Thyroid gland (tissue), 4 donors: ENCODE measurements around the gene MLH1.

Source experiments
- POLR2A ChIP-seq, 2 donors: fragments of 450-650 bp; IDR thresholded peaks; one replicate each; pipeline ENCODE4 v1.6.1; 2017; ENCODE audit warnings: antibody characterized with exemption in 2 of 2, mild to moderate bottlenecking in 2 of 2, moderate library complexity in 1 of 2
- TF ChIP-seq, protein P1 (sequence below), 6 experiments: fragments of 200-600 bp in 3 of 6; fragments of 450-650 bp in 3 of 6; sonication (generic) in 3 of 6; IDR thresholded peaks; one replicate each; pipeline ENCODE4 v1.5.1; 2016 to 2019; ENCODE audit warnings: antibody characterized with exemption in 6 of 6, mild to moderate bottlenecking in 2 of 6, inconsistent platforms in 1 of 6, moderate library complexity in 1 of 6

DNA sequence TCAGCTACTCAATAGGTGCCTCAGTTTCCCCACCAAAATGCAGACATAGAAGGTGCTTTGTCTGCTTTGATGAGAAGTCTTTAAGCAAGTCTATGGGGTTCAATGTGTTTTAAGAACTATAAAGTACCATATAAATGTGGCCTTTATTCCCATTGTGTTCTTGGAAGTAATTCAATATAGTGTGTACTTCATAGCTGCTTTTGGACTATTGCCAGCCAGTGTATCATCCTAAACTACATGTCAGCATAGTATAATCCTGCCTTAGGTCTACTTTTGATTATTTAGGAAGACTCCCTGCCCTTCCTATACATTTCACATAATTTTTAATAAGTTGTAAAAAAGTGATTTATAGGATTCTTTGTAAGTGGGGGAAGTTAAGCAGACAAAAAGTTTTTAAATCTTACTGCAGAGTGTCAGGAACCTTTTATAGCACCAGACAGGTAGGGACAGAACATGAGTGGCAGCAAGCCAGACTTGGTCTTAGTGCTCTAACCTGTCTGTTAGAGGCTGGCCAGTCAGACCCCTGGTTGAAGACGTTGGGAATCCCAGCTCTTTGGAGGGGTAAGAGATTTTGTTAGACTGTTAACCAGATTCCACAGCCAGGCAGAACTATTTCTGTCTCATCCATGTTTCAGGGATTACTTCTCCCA is 48.4 kb downstream of the MLH1 start:
- TF ChIP-seq, protein P1, sequence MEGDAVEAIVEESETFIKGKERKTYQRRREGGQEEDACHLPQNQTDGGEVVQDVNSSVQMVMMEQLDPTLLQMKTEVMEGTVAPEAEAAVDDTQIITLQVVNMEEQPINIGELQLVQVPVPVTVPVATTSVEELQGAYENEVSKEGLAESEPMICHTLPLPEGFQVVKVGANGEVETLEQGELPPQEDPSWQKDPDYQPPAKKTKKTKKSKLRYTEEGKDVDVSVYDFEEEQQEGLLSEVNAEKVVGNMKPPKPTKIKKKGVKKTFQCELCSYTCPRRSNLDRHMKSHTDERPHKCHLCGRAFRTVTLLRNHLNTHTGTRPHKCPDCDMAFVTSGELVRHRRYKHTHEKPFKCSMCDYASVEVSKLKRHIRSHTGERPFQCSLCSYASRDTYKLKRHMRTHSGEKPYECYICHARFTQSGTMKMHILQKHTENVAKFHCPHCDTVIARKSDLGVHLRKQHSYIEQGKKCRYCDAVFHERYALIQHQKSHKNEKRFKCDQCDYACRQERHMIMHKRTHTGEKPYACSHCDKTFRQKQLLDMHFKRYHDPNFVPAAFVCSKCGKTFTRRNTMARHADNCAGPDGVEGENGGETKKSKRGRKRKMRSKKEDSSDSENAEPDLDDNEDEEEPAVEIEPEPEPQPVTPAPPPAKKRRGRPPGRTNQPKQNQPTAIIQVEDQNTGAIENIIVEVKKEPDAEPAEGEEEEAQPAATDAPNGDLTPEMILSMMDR (IDR thresholded peaks at IDR 0.05): no peak
- no peak for TF ChIP-seq POLR2A (IDR thresholded peaks at IDR 0.05)
